Left ventricle myocardium inferior (tissue), 1 donor: Measurements from ENCODE around the gene SF3B4. TPM values are rescaled to one million over a fixed set of nuclear protein-coding genes. Genes with fewer than 3 reads are reported as not detected.
A peak's percentile ranks its signal among the peaks of the same experiment; 100 is the strongest.
"Not testable (repeated sequence)": the region's sequence is repeated elsewhere in the genome, so short reads cannot be mapped to it uniquely, and the experiment has no call there.

ENCODE experiments used
- DNase-seq: peaks from one replicate; pipeline ENCODE4 v3.0.0-alpha.2; 2020
- H3K27ac ChIP-seq: fragments of 200-600 bp; replicated peaks from 2 replicates; pipeline ENCODE4 v1.8.0; 2021
- H3K27me3 ChIP-seq: fragments of 200-600 bp; 2 replicates; pipeline ENCODE4 v1.8.0; 2021; ENCODE audit warnings: low read depth
- H3K36me3 ChIP-seq: fragments of 200-600 bp; 2 replicates; pipeline ENCODE4 v1.8.0; 2021
- H3K4me1 ChIP-seq: fragments of 200-600 bp; 2 replicates; pipeline ENCODE4 v1.8.0; 2021
- H3K4me3 ChIP-seq: fragments of 200-600 bp; 2 replicates; pipeline ENCODE4 v1.8.0; 2021; ENCODE audit warnings: mild to moderate bottlenecking, moderate library complexity
- H3K9me3 ChIP-seq: fragments of 200-600 bp; replicated peaks from 2 replicates; pipeline ENCODE4 v1.8.0; 2021
- CTCF ChIP-seq: fragments of 200-600 bp; IDR thresholded peaks from 2 replicates; pipeline ENCODE4 v1.8.0; 2021; ENCODE audit warnings: antibody characterized with exemption, mild to moderate bottlenecking, borderline replicate concordance
- intact Hi-C: fragments of 100-400 bp; cut with micrococcal nuclease; formaldehyde crosslinking; loops from one replicate; pipeline ENCODE4 v1.11.0; 2022
- total RNA-seq: library from RNA; stranded (reverse); fragmentation: NEBNext Ultra II Directional; extraction: Animal tissue kit (Norgen Biotek cat#: 25700); gene quantifications from one replicate; pipeline ENCODE4 v1.2.1, GENCODE V29; 2021
- donor health status: DM: no; HTN: yes; CAD: no; lungs with severe emphysema.

SF3B4 gene
- total RNA-seq, 1 donor from 2014 or later, result 25.3 TPM

DNA sequence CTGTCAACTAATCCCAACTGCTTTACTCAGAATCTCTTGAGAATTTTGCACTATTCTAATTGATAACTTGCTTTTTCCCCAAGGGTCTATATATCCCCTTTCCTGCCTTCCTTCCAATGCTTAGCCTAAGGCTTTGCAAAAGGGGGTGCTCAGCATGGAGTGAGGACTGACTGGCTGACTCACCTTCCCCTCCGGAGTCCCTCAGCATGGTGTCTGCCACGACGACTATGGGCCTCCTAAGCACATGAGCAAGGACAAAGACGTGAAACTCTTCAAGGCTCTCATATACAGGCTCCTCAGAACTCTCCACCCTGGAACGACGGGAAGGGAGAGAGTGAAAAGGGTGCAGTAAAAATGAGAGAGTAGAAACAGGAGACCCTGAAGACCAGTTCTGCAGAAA lies 22.3 kb upstream of the SF3B4 start:
- Histone ChIP-seq H3K36me3 (peaks cover 61% of the 10 kb centered on the region), H3K4me1 (no peaks in the 10 kb centered on the region), H3K4me3 (no peak overlapping the region), H3K9me3 (no peaks in the 10 kb centered on the region), H3K27me3 (no peaks in the 10 kb centered on the region), H3K27ac (no peak overlapping the region)
- intact Hi-C loops, result no loop called here
- no peak for DNase-seq
- no peak for TF ChIP-seq CTCF

GRCh38 chr1:149945206-149945605 lies 17.6 kb upstream of the SF3B4 start:
- no peak for TF ChIP-seq CTCF
- Histone ChIP-seq H3K9me3 (no peaks in the 10 kb centered on the region), H3K4me1 (peaks cover 11% of the 10 kb centered on the region), H3K27me3 (no peaks in the 10 kb centered on the region), H3K4me3 (no peak overlapping the region), H3K36me3 (peaks cover 66% of the 10 kb centered on the region), H3K27ac (no peak overlapping the region)
- no peak for DNase-seq
- intact Hi-C loops, result no loop called here

DNA sequence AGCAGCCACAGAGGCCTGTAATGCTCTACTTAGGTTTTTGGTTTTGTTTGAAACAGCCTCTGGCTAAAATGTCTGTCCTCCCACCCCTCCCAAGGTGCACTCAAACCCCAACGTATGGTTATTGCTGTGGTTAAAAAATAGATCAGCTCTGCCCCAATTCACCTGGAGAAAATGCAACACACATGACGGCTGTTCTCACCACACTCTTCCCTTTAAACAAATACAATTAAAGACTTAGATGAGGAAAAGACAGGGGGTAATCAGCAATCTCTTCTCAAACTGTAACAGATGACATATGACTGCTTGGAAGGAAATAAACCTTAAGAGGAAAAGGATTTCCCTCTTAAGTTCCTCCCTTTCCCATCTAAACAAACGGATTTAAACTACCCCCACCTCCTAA lies 15.3 kb upstream of the SF3B4 start:
- H3K9me3 ChIP-seq, result no peaks in the 10 kb centered on the region
- intact Hi-C loops, result loop anchor here (5.0 kb wide), 1 partner anchor 51 kb away; no protein-coding TSS in a partner anchor

GRCh38 chr1:149942207-149942606 lies 14.6 kb upstream of the SF3B4 start:
- Histone ChIP-seq H3K9me3 (no peaks in the 10 kb centered on the region), H3K4me3 (no peak overlapping the region), H3K36me3 (peaks cover 38% of the 10 kb centered on the region), H3K27ac (peak overlapping the region; percentile 55), H3K27me3 (no peaks in the 10 kb centered on the region), H3K4me1 (peaks cover 38% of the 10 kb centered on the region)
- TF ChIP-seq CTCF, result peak; percentile 46
- intact Hi-C loops, result loop anchor here (5.0 kb wide), 1 partner anchor 50 kb away; no protein-coding TSS in a partner anchor
- no peak for DNase-seq

More for the DNA sequence above, 15.3 kb upstream of the SF3B4 start:
- H3K36me3 ChIP-seq, result peaks cover 45% of the 10 kb centered on the region
- TF ChIP-seq CTCF, result no peak
- no peaks in the 10 kb centered on the region for H3K27me3 ChIP-seq
- peak overlapping the region; percentile 55 for H3K27ac ChIP-seq
- no peak for DNase-seq
- no peak overlapping the region for H3K4me3 ChIP-seq
- H3K4me1 ChIP-seq, result peaks cover 32% of the 10 kb centered on the region

DNA sequence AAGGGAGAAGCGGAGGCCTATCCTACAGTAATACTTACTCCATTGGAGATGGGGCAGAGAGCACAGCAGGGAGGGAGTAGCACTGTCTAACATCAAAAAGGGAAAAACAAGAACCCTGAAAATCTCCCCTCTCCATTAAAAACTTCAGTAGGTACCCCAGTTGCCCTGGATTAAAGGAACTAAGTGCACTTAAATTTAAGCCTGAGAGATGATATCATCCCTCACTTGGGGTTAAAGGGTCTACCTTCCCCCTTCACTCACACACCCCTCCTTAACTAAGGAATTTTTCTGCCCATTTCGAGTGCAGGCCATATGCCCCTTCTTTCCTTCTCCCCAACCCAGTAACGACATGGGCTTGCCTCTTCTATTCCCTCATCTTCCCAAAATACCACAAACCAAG lies 12.8 kb upstream of the SF3B4 start:
- intact Hi-C loops, result loop anchor here (5.0 kb wide), 1 partner anchor 48 kb away; no protein-coding TSS in a partner anchor
- Histone ChIP-seq H3K9me3 (no peaks in the 10 kb centered on the region), H3K4me1 (peaks cover 56% of the 10 kb centered on the region), H3K27ac (peak overlapping the region; percentile 86), H3K36me3 (peaks cover 20% of the 10 kb centered on the region), H3K27me3 (no peaks in the 10 kb centered on the region), H3K4me3 (no peak overlapping the region)
- no peak for TF ChIP-seq CTCF
- no peak for DNase-seq

GRCh38 chr1:149938668-149939003 lies 11.0 kb upstream of the SF3B4 start:
- H3K27ac ChIP-seq, result peak overlapping the region; percentile 86
- H3K36me3 ChIP-seq, H3K27me3 ChIP-seq, intact Hi-C loops, DNase-seq, H3K9me3 ChIP-seq: not testable (repeated sequence)
- peaks cover 61% of the 10 kb centered on the region for H3K4me1 ChIP-seq
- peak overlapping the region; percentile 50 for H3K4me3 ChIP-seq
